Mucosa of gallbladder (tissue), 1 donor: ENCODE measurements around the gene RFTN1. TPM values are rescaled to one million over a fixed set of nuclear protein-coding genes. Genes with fewer than 3 reads are reported as not detected.

ENCODE experiments used
- DNase-seq: peaks from one replicate; pipeline ENCODE4 v3.0.0-alpha.2; 2020; ENCODE audit warnings: low spot score
- total RNA-seq: library from RNA; stranded (reverse); gene quantifications from one replicate; pipeline ENCODE4 v1.2.1, GENCODE V29; 2021
- donor health status: DM: no; HTN: no; CAD: no.

Gene RFTN1
- total RNA-seq, 1 donor from 2014 or later: 11.4 TPM

- DNase-seq: no peak
Observed at GRCh38 chr3:16406166-16406565, 107.3 kb downstream of the RFTN1 start.

GRCh38 chr3:16404349-16404895 is 109.1 kb downstream of the RFTN1 start:
- no peak for DNase-seq

GRCh38 chr3:16402451-16402850 is 111.0 kb downstream of the RFTN1 start:
- DNase-seq: no peak

GRCh38 chr3:16401273-16401672 is 112.2 kb downstream of the RFTN1 start:
- no peak for DNase-seq

GRCh38 chr3:16400106-16400931 is 113.2 kb downstream of the RFTN1 start:
- DNase-seq: no peak

- no peak for DNase-seq
Observed at GRCh38 chr3:16399473-16399872, 114.0 kb downstream of the RFTN1 start.

- DNase-seq: no peak
Observed at GRCh38 chr3:16398648-16399047, 114.9 kb downstream of the RFTN1 start.

- DNase-seq: no peak
Observed at GRCh38 chr3:16396202-16396601, 117.3 kb downstream of the RFTN1 start.

- DNase-seq: no peak
Observed at GRCh38 chr3:16395212-16395611, 118.3 kb downstream of the RFTN1 start.

GRCh38 chr3:16394639-16395038 is 118.9 kb downstream of the RFTN1 start:
- no peak for DNase-seq

GRCh38 chr3:16392717-16393116 is 120.8 kb downstream of the RFTN1 start:
- DNase-seq: no peak

GRCh38 chr3:16392065-16392464 is 121.4 kb downstream of the RFTN1 start:
- no peak for DNase-seq

GRCh38 chr3:16390581-16390980 is 122.9 kb downstream of the RFTN1 start:
- DNase-seq: no peak

- DNase-seq: no peak
Observed at GRCh38 chr3:16388850-16389441, 124.6 kb downstream of the RFTN1 start.

- no peak for DNase-seq
Observed at GRCh38 chr3:16386561-16386960, 126.9 kb downstream of the RFTN1 start.

GRCh38 chr3:16385151-16385550 is 128.3 kb downstream of the RFTN1 start:
- DNase-seq: no peak

- DNase-seq: no peak
Observed at GRCh38 chr3:16383864-16384263, 129.6 kb downstream of the RFTN1 start.

- no peak for DNase-seq
Observed at GRCh38 chr3:16382845-16383244, 130.7 kb downstream of the RFTN1 start.

- DNase-seq: no peak
Observed at GRCh38 chr3:16381426-16381825, 132.1 kb downstream of the RFTN1 start.

- no peak for DNase-seq
Observed at GRCh38 chr3:16380421-16380820, 133.1 kb downstream of the RFTN1 start.

- DNase-seq: no peak
Observed at GRCh38 chr3:16379838-16380237, 133.7 kb downstream of the RFTN1 start.

- no peak for DNase-seq
Observed at GRCh38 chr3:16378920-16379319, 134.6 kb downstream of the RFTN1 start.

- DNase-seq: no peak
Observed at GRCh38 chr3:16378415-16378814, 135.1 kb downstream of the RFTN1 start.
